NCI-H69 (cell line): Measurements from ENCODE around the gene TNIK.
"Not testable (repeated sequence)": the region's sequence is repeated elsewhere in the genome, so short reads cannot be mapped to it uniquely, and the experiment has no call there.

ENCODE experiments used
- DNase-seq: peaks from one replicate; lab custom pipeline; 2025; lab: John Stamatoyannopoulos, UW

TNIK gene

DNA sequence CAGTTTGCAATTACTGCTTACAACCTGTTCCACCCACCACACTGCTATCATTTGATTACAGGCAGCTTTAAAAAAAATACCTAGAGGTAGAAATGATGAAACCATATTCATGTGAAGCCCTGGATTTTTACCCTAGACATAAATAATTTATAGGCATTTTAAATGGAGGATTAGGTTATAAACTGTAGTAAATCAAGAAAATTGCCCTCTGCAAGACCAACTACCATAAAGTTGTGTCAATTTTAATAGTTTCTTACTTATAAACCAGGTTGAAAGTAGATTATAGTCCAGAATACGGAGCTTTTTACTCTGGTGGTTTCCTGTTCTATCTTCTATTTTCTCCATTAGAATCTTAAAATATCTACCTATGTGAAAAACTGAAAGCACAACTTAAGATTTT is 13.9 kb downstream of the TNIK start:
- no peak for DNase-seq

DNA sequence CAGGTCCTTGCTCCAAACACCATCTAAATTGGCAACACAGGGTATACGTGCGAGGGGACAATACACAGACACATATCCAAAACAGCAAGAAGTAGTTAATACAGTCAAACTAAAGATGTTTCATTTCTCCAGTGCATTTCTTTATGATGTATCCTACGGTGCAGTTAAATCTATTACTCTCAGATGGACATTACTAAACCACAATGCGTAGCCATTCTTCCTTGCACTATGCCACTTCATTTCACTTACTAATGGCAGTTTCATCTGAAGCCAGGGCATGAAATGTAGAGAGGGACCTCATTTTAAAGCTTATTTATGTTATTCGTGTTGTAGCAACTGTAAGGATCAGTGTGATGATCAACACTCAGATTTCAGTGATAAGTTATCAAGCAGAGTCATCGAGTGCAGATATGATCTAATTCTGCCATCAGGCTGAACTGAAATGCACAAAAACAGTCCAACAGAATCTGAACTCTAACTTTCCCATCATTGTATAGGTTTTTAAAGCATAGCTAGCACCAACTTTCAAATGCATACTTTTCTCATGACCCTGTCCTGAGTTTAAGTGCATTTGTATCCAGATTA is 14.5 kb downstream of the TNIK start:
- no peak for DNase-seq

DNA sequence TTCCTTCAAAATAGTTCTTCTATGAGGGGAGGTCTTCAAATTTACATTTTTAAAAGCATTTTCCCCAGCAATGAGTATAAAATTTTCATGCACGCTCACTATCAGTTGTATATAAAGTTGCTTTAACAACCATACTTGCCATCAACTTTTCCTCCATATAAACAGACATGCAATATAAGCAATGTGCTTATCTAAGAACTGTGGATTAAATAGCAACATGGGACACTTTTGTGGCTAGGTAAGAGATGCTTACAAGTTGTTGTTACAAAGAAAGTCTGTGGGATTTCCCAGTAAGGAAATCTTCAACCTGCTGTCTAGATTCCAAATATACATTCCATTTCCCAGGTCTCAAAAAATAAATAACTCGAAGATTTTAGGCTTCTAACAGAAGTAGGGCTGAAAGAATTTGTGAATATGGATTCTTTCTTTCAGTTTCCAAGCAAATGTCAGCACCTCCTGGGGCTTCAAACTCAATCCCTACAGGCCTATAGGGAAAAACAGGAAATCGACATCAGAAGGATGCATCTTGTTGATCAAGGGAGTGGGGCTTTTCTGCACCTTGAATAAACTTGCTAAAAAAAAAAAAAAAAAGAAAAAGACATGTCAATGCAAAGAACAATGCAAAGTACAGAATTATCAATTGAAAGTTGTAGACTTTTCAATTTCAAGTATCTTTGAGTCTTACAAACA is 16.1 kb downstream of the TNIK start:
- no peak for DNase-seq

DNA sequence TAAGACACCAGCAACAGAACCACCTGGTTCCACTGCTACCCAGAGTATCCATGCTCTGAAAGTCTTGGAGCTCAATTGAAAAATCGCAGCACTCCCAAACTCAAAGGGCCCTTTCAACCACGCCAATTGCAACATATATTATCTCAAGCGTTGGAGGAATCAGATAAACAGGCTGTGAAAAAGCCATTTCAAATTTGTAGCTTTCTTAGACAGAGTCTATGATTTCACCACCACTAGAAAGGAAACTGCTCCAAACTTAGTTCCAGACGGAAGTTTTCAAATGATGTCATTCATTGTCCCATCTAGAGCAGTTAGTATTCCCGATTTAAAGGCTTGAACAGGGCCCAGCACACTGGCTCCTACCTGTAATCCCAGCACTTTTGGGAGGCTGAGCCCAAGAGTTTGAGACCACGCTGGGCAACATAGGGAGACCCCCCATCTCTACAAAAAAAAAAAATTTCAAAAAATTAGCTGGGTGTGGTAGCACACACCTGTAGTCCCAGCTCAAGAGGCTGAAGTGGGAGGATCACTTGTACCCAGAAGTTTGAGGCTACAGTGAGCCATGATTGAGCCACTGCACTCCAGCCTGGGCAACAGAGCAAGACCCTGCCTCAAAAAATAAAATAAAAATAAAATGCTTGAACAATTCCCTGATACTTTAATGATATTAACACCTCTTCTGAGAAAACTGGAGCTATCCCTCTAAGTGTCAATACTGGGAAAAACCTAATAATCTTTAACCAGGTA is 16.8 kb downstream of the TNIK start:
- no peak for DNase-seq

DNA sequence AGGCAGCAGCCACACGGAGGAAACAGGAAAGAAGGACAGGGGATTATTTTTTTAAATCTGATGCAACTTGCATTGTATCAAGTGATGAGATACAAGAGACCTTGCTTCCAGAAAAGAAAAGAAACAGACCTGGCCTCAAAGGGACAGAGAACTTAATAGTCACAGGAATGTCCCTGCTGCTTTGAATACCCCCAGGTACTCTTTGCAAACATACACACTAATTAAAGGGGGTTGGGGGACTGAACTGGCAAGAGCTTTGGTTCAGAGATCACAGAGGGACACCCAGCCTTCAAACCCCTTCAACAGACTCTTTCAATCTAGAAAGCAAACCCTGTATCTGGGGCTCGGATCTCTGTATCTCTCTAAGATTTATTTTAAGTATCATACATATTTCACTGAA is 18.0 kb downstream of the TNIK start:
- no peak for DNase-seq

DNA sequence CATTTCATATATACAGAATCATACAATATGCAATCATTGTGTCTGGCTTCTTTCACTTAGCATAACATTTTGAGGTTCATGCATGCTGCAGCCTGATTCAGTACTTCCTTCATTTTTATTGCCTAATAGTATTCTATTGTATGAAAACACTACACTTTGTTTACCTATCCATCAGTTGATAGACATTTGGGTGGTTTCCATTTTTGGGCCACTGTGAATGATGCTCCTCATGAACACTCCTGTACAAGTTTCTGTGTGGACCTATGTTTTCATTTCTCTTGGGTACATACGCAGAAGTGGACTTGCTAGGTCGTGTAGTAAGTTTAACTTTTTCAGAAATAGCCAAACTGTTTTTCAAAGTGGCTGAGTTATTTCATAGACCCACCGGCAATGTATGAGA is 18.8 kb downstream of the TNIK start:
- DNase-seq: no peak

DNA sequence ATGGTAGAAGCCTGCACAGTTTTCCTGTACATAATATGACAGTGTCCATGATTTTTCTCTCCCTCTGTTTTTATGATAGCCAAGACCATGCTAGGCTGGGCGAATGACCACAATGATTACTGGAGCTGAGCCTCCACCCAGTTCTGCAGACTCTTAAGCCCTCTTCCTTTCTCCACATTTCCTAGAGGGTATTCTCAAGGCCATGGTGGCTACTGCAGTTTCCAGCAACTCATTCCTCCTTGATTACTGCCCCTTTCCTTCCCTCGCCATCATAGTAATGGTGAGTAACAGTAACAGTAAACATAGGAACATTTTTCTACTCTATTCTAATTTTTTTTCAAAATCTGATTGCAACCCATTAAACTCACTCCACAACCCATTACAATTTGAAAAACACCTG is 20.2 kb downstream of the TNIK start:
- no peak for DNase-seq

DNA sequence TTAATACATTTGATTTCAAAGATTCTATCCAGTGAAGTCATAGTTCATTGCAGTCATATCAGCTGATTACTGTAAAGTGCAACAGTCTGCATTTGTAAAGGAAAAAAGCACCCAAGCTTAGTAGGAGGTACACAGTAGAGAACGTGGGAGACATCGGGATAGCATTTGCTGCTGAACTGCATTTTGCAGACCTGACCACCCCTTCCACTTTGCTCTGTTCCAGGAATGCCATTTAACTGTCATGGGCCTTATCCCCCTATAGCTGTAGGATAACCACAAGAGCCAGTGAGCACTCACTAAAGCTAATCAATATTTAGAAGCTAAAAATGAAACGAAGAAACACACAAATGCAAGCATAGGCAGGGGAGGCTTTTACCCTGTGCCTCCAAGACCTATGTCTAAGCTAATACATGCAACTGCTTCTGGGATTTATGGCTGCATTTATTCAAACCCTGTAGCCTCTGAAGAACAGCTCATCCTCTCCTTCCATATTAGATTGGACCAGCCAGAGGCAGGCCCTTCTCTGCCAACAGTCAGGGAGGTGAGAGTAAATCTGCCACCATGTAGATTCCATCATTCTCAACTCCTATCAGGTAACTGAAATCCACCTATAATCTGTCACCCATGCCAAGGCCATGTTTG is 23.0 kb downstream of the TNIK start:
- DNase-seq: no peak

DNA sequence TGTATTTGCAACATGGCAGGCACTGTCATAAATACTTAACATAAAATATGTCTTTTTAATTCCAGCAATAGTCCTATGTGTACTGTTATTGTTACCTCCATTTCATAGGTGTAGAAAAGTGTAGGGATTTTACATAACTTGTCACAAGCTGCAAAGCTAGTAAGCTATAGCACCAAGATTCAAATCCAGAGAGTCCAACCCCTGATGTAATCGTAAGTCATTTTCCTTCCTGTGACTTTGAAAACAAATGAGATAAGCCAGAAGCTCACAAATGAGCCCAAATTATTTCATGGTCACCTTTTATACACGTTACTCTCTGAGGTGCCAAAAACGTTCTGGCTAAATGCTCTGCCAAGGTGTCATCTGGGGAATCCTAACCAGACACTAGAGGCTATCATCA is 23.8 kb downstream of the TNIK start:
- no peak for DNase-seq

DNA sequence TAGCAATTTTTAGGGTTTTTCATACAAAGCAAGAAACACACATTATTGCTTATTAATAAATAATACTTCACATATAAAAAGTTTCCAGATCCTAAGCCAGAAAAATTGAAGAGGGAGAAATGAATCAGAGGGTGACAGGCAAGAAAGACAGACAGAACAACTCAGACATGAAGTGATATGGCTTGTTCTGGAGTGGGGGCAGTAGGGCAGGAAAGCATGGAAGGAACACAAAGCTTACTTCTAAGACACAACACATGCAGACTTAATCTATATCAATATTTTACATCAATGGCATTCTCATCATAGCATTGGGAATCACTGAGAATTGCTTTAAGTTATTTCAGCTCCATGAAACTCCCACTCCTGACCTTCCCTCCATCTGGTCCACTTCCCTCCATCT is 24.4 kb downstream of the TNIK start:
- DNase-seq: no peak

DNA sequence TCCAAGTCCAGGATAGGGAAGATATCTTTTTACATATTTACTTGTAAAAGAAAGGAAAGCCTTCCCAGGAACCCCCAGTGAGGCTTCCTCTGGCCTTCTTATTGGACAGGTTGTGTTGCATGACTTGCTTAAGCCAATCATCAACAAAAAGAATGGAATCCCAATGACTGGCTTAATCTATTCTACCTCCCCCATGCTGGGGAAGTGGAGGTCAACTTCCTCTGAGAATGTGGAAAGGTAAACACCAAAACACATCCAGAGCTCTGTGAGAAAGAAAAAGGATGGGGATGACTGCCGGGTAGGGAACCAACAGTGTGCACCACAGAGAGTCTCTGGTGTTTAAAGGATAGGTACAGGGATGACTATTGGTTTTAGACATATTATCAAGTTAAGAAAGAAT is 25.1 kb downstream of the TNIK start:
- no peak for DNase-seq

DNA sequence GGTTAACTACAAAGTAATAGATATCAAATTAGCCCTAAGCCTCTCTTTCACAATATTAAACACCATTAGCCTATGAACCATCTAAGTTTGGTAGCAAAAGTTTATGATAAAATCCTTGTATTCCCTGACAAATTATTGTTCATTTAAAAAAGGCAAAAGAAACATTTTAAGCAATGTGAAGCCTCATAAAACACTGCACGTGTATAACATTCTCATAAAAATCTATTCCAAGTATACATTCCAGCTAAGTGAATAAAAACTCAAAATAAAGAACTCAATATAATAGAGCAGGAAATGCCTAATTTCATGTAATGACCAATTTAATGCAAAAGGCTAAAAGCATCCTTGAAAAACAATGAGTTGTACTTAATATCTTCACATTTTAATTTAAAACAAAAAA is 27.7 kb downstream of the TNIK start:
- no peak for DNase-seq

DNA sequence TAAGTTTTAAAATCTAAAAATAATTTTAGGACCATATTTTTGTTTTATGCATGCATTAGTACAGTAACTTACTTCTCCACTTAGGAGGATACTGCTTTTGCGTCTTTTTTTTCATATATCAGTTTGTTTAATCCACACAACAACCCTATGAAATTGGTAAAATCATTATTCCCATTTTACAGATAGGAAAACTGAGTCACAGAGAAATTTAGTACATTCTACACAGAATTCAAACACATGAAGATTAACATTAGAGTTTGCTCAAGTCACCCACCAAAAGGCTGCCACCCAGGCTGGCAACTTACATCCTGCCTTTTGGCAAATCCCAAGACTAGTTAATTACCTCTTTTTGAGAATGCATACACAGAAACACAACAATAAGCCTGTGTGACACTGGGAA is 28.7 kb downstream of the TNIK start:
- no peak for DNase-seq

DNA sequence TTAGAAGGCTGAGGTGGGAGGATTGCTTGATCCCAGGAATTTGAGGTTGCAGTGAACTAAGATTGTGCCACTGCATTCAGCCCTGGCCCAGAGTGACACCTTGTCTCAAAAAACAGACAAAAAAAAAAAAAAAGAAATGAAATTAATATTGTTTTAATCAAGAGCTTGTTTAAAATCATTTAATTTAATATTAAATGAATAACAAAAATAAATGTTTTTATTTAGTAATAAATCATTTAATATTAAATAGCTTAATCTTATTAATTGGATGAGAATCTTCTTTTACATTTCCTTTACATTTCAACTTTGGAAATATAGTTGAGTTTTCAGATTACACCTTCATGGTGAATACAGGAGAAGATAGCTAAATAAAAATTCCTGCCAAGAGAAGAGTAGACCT is 29.7 kb downstream of the TNIK start:
- DNase-seq: no peak

DNA sequence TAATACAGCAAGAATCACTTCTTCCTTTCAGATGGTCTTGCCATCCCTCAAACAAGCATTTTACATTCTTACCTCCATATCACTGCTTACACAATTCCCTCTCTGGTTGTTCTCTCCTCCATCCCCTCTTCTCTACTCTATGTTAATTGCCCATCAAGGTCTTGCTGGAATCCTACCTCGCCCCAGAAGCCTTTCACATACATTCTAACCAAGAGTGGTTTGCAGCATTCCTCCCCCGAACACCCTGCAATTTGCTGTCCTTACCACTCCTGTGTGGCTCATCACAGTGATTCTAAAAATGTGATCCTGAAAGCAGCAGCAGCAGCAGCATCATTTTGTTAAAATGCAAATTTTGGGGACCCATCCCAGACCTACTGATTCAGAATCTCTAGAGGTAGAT is 30.6 kb downstream of the TNIK start:
- DNase-seq: no peak

DNA sequence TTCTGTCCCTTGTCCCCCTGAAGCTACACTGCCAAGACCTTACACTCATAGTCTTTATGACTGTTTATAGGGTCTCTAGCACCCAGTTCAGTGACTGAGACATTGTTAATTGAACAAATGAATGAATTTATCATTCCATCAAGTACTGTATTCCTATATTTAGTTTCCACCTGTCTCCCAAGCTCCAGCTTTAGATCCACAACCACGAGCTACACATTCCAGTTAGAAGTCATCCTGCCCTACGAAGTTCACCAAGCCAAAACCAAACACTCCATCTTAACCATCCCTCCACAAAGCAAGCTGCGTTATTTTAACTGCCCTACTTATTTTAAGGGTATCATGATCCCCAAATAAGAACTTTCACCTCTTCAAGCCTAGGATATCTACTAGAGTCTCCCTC is 31.3 kb downstream of the TNIK start:
- DNase-seq: no peak

DNA sequence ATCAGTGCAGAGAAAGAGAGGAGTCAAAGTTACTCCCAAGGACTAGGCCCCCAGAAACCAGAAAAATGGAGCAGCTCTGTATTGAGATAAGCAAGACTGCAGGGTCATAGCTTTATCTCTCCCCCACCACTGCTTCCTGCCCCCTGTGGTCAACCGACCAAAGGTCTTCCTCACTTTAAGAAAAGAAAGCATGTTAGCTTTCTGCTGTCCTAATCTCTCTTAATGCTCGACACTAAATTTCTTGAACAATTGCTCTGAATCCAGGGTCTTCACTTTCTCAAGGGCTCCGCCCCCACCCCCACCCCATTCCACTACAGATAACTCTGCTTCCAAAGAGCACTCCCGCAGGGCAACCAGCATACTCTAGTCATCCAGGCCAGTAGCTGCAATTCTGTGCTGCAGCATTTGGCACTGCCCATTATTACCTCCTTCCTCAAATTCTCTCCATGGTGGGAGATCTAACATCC is 31.9 kb downstream of the TNIK start:
- no peak for DNase-seq

DNA sequence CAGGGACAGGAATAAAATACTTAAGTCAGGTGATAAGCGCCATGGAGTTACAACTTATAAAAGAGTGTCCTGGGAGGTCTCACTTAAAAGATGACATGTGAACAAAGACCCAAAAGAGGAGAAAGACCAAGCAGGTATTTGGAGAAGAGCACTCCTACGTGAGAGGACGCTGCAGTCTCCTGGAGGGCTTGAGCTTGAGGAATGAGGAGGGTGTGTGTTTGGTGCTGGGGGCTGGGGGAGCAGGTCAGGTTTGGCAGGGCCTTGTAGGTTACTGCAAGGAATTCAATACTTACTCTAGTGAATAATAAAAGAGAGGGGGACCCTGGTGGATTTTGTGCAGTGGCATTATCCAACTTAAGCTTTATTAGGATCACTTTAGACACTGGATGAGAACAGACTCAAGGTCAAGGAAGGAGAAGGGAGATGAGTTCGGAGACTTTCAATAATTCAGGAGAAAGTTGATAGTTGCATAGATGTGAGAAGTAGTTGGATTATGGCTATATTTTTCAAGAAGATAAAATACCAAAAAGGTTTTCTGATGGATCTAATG is 32.4 kb downstream of the TNIK start:
- DNase-seq: no peak

DNA sequence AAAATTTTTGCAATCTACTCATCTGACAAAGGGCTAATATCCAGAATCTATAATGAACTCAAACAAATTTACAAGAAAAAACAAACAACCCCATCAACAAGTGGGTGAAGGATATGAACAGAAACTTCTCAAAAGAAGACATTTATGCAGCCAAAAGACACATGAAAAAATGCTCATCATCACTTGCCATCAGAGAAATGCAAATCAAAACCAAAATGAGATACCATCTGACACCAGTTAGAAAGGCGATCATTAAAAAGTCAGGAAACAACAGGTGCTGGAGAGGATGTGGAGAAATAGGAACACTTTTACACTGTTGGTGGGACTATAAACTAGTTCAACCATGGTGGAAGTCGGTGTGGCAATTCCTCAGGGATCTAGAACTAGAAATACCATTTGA is 36.1 kb downstream of the TNIK start:
- not testable (repeated sequence) for DNase-seq

DNA sequence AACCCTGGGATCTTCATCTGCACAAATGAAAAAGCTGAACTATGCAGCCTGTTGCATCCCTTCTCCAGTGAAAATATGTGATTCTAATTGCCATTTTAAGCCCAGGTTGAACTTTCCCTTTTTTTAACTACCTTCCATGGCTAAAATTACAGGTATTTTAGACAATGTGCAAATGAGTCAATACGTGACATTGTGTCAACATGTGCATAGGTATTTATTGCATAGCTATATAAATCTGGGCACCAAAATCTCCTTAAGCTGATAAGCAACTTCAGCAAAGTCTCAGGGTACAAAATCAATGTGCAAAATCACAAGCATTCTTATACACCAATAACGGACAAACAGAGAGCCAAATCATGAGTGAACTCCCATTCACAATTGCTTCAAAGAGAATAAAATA is 37.4 kb downstream of the TNIK start:
- DNase-seq: not testable (repeated sequence)

DNA sequence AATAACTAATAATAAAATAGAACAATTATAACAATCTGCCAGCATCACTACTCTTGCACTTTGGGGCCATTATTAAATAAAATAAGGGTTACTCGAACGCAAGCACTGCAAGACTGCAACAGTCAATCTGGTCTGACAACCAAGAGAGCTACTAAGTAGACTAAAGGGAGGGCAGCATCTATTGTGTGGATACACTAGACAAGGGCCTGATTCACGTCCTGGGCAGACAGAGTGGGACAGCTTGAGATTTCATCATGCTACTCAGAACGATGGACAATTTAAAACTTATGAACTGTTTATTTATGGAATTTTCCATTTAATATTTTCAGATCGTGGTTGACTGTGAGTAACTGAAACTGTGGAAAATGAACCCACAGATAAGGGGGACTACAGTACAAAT is 39.5 kb downstream of the TNIK start:
- DNase-seq: no peak

DNA sequence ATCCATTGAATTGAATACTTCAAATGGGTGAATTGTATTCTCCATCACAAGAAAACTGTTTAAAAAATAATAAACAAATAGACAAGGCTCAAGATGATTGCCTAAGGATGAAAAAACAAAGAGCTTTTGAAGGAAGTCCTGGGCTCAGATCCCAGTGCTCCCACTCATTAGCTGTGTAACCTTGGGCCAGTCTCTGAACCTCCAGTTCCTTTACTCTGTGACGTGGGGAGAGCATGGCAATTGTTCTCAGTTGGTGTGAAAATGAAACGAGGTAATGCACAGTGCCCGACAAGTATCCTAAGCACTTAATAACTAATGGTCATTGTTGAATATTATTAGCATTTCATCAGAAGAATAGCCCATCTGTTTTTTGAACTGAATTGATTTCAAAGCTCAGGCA is 40.7 kb downstream of the TNIK start:
- no peak for DNase-seq

DNA sequence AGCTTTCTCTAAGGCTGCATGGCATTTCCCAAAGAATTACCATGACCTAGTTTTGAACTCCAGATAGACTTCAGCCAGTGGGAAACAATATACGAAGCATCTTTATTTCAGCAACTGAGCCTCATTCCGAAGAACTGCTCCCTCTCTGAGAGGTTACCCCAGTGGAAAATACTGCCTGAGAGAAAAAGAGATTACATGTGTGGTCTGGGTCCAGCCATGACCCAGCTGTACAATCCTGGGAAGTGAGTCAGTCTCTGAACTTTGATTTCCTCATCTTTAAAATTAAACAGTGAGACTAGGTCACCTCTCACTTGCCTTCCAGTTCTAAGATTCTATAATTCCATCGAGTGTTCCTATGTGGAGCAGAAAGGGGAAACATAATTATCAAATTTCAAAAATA is 42.4 kb downstream of the TNIK start:
- no peak for DNase-seq
